ENCODE data around the gene CNGA2.

Gene CNGA2

GRCh38 chrX:151791961-151792360, 57.4 kb downstream of the CNGA2 start:
- in situ Hi-C loops (cut with HindIII; ENCODE audit: low pct_ligation_motif_present, low sequenced_read_pairs): no loop called here
- no peak for TF ChIP-seq CTCF (IDR thresholded peaks at IDR 0.05; ENCODE audit: low read depth, low read length, missing control alignments)
- H3K27ac ChIP-seq: no peak overlapping the region
- no peak overlapping the region for H3K4me3 ChIP-seq (ENCODE audit: low read depth, low read length)
- H3K27me3 ChIP-seq (replicated peaks): no peaks in the 10 kb centered on the region
- no peak for DNase-seq
- H3K36me3 ChIP-seq (replicated peaks): no peaks in the 10 kb centered on the region

- DNase-seq: no peak
- no peaks in the 10 kb centered on the region for H3K27me3 ChIP-seq (replicated peaks)
- H3K36me3 ChIP-seq (replicated peaks): no peaks in the 10 kb centered on the region
- H3K4me3 ChIP-seq (ENCODE audit: low read depth, low read length): no peak overlapping the region
- no peak for TF ChIP-seq CTCF (IDR thresholded peaks at IDR 0.05; ENCODE audit: low read depth, low read length, missing control alignments)
- H3K27ac ChIP-seq: no peak overlapping the region
- in situ Hi-C loops (cut with HindIII; ENCODE audit: low pct_ligation_motif_present, low sequenced_read_pairs): no loop called here
Observed at GRCh38 chrX:151792505-151792904, 58.0 kb downstream of the CNGA2 start.

GRCh38 chrX:151793886-151794285, 59.3 kb downstream of the CNGA2 start:
- no peak overlapping the region for H3K4me3 ChIP-seq (ENCODE audit: low read depth, low read length)
- no peak for TF ChIP-seq CTCF (IDR thresholded peaks at IDR 0.05; ENCODE audit: low read depth, low read length, missing control alignments)
- in situ Hi-C loops (cut with HindIII; ENCODE audit: low pct_ligation_motif_present, low sequenced_read_pairs): no loop called here
- no peak overlapping the region for H3K27ac ChIP-seq
- no peaks in the 10 kb centered on the region for H3K36me3 ChIP-seq (replicated peaks)
- DNase-seq: no peak
- H3K27me3 ChIP-seq (replicated peaks): no peaks in the 10 kb centered on the region

Data from brain microvascular endothelial cell (primary cell).